OCI-LY7 (cell line): ENCODE measurements around the gene MAP3K20. TPM values are rescaled to one million over a fixed set of nuclear protein-coding genes. Genes with fewer than 3 reads are reported as not detected.
"Not testable (repeated sequence)": the region's sequence is repeated elsewhere in the genome, so short reads cannot be mapped to it uniquely, and the experiment has no call there.

Experiments
- BruUV-seq: library from RNA; stranded (reverse); fragments of 400-500 nt; replicated peaks from 2 replicates; lab custom pipeline; 2021; lab: Mats Ljungman, UMichigan
- CTCF ChIA-PET: fragments of 300-600 bp; sonication (Branson Sonifier 250); formaldehyde crosslinking; loops from one replicate; lab custom pipeline; 2022; ENCODE audit warnings: antibody characterized with exemption; ENCODE audit not compliant: unreplicated experiment; lab: Charles Lee
- POLR2A ChIA-PET: fragments of 300-600 bp; sonication (Branson Sonifier 250); formaldehyde crosslinking; loops from one replicate; lab custom pipeline; 2022; ENCODE audit warnings: antibody characterized with exemption; lab: Charles Lee
- DNase-seq: peaks from one replicate; pipeline ENCODE4 v3.0.0-alpha.2; 2015; ENCODE audit warnings: low spot score
- H2AFZ ChIP-seq: fragments of 200-600 bp; sonication (generic), shearing (Covaris generic); 2 replicates; pipeline ENCODE4 v1.6.1; 2014; ENCODE audit warnings: mild to moderate bottlenecking, antibody characterized with exemption, low read length, moderate library complexity
- H3K27ac ChIP-seq: fragments of 200-600 bp; sonication (generic); 2 replicates; pipeline ENCODE4 v1.5.1; 2014; ENCODE audit warnings: mixed run types, low read depth, mild to moderate bottlenecking, moderate library complexity, low read length, inconsistent platforms; ENCODE audit not compliant: poor library complexity, severe bottlenecking
- H3K36me3 ChIP-seq: fragments of 200-600 bp; sonication (generic); 2 replicates; pipeline ENCODE4 v1.6.1; 2014; ENCODE audit warnings: mild to moderate bottlenecking, antibody characterized with exemption, low read length, moderate library complexity, mixed read lengths; ENCODE audit not compliant: insufficient read depth
- H3K4me1 ChIP-seq: fragments of 200-600 bp; sonication (generic); 2 replicates; pipeline ENCODE4 v1.5.1; 2014; ENCODE audit warnings: mild to moderate bottlenecking, low read length; ENCODE audit not compliant: insufficient read depth, poor library complexity, severe bottlenecking
- H3K4me2 ChIP-seq: fragments of 200-600 bp; sonication (generic); 2 replicates; pipeline ENCODE4 v1.6.1; 2014; ENCODE audit warnings: mild to moderate bottlenecking, low read length
- H3K4me3 ChIP-seq: fragments of 200-600 bp; sonication (generic); 2 replicates; pipeline ENCODE4 v1.5.1; 2014; ENCODE audit warnings: mild to moderate bottlenecking, low read depth, low read length; ENCODE audit not compliant: poor library complexity, severe bottlenecking
- H3K79me2 ChIP-seq: fragments of 200-600 bp; sonication (generic); 2 replicates; pipeline ENCODE4 v1.6.1; 2016; ENCODE audit warnings: low read depth, mild to moderate bottlenecking, low read length, moderate library complexity, mixed read lengths; ENCODE audit not compliant: insufficient read depth
- H3K9me2 ChIP-seq: fragments of 200-600 bp; sonication (generic); 2 replicates; pipeline ENCODE4 v1.6.1; 2016; ENCODE audit warnings: mild to moderate bottlenecking, low read length, mixed read lengths; ENCODE audit not compliant: insufficient read depth
- H3K9me3 ChIP-seq: fragments of 200-600 bp; sonication (generic); 2 replicates; pipeline ENCODE4 v1.6.1; 2014; ENCODE audit warnings: mild to moderate bottlenecking, mixed run types, low read length, mixed read lengths
- H4K20me1 ChIP-seq: fragments of 200-600 bp; sonication (generic); 2 replicates; pipeline ENCODE4 v1.6.1; 2014; ENCODE audit warnings: mild to moderate bottlenecking, antibody characterized with exemption, low read length, moderate library complexity, mixed read lengths; ENCODE audit not compliant: insufficient read depth
- EZH2phosphoT487 ChIP-seq: fragments of 200-600 bp; sonication (generic); IDR thresholded peaks from 2 replicates; pipeline ENCODE4 v1.6.1; 2018; ENCODE audit warnings: low read depth, borderline replicate concordance, mild to moderate bottlenecking, mixed run types, antibody characterized with exemption, low read length, moderate library complexity, mixed read lengths
- intact Hi-C: fragments of 100-400 bp; cut with micrococcal nuclease; formaldehyde crosslinking; loops from one replicate; pipeline ENCODE4 v1.10.0; 2022; ENCODE audit not compliant: unreplicated experiment
- total RNA-seq, 2 experiments: library from RNA; depleted of rRNA in 1 of 2; stranded (reverse); fragments of >200 nt in 1 of 2; shearing (Covaris generic) in 1 of 2; gene quantifications; 2 replicates each; pipeline ENCODE4 v1.2.3, GENCODE V29; 2014 to 2022
- TF ChIP-seq, protein P1 (sequence below): fragments of 200-600 bp; sonication (generic); conservative IDR thresholded peaks from 2 replicates; pipeline ENCODE4 v1.5.1; 2014; ENCODE audit warnings: mild to moderate bottlenecking, antibody characterized with exemption, low read length, moderate library complexity, mixed read lengths

MAP3K20 gene
- total RNA-seq, 2 experiments from 2014 or later, result 8.2 to 17.9 TPM

DNA sequence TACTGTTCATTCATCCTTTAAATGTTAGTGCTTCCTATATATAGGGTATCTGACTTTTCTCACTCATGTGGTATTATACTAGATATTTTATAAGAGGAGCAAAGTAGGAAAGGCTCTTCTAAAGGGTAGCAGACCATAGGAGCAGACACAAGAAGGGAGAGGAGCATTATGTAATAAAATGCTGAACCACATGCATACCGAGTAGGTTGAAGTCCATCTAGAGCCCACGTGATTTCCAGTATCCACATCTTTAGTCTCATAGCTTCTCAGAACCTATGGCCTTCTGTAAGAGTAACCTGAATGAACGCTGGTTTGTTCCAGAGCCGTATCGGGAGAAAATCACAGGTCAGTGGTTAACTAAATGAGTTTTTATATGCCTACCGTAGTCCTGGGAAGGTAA is 85.9 kb downstream of the MAP3K20 start:
- no TSS peak for BruUV-seq

DNA sequence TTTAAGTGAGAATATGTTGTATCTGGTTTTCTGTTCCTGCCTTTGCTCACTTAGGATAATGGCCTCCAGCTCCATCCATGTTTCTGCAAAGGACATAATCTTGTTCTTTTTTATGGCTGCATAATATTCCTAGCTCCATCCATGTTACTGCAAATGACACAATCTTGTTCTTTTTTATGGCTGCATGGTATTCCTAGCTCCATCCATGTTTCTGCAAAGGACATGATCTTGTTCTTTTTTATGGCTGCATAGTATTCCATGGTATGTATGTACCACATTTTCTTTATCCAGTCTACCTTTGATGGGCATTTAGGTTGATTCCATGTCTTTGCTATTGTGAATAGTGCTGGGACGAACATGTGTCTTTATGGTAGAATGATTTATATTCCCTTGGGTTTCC is 87.7 kb downstream of the MAP3K20 start:
- H3K4me2 ChIP-seq, POLR2A ChIA-PET, H3K9me2 ChIP-seq, H3K79me2 ChIP-seq, H3K4me3 ChIP-seq, H3K9me3 ChIP-seq, intact Hi-C loops, H3K36me3 ChIP-seq, DNase-seq, H3K4me1 ChIP-seq, CTCF ChIA-PET, BruUV-seq, H3K27ac ChIP-seq, H2AFZ ChIP-seq, H4K20me1 ChIP-seq: not testable (repeated sequence)

More for the DNA sequence above, 85.9 kb downstream of the MAP3K20 start:
- Histone ChIP-seq H3K4me3 (no peak overlapping the region), H3K4me1 (no peaks in the 10 kb centered on the region), H3K9me2 (no peaks in the 10 kb centered on the region), H3K9me3 (no peaks in the 10 kb centered on the region), H3K79me2 (no peaks in the 10 kb centered on the region), H3K4me2 (no peak overlapping the region), H2AFZ (no peak overlapping the region), H3K36me3 (no peaks in the 10 kb centered on the region), H4K20me1 (no peaks in the 10 kb centered on the region), H3K27ac (no peak overlapping the region)
- intact Hi-C loops, result no loop called here
- TF ChIP-seq, protein P1, sequence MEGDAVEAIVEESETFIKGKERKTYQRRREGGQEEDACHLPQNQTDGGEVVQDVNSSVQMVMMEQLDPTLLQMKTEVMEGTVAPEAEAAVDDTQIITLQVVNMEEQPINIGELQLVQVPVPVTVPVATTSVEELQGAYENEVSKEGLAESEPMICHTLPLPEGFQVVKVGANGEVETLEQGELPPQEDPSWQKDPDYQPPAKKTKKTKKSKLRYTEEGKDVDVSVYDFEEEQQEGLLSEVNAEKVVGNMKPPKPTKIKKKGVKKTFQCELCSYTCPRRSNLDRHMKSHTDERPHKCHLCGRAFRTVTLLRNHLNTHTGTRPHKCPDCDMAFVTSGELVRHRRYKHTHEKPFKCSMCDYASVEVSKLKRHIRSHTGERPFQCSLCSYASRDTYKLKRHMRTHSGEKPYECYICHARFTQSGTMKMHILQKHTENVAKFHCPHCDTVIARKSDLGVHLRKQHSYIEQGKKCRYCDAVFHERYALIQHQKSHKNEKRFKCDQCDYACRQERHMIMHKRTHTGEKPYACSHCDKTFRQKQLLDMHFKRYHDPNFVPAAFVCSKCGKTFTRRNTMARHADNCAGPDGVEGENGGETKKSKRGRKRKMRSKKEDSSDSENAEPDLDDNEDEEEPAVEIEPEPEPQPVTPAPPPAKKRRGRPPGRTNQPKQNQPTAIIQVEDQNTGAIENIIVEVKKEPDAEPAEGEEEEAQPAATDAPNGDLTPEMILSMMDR, result no peak
- TF ChIP-seq EZH2phosphoT487, result no peak
- ChIA-PET POLR2A (no interaction called here), CTCF (no interaction called here)
- DNase-seq, result no peak

DNA sequence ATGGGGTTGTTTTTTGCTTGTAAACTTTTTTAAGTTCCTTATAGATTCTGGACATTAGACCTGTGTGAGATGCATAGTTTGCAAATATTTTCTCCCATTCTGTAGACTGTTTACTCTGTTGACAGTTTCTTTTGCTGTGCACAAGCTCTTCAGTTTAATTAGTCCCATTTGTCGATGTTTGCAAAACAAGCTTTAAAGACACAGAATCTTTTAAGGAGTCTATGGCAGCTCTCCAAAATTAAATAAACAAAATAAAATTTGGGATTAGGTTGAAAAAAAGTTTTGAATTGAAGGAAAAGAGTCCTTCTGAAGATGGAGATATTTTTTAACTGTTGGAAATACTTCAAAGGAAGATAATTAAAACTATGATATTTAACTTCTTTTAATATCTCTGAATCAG is 88.8 kb downstream of the MAP3K20 start:
- no peak for DNase-seq
- H3K4me2 ChIP-seq, result no peak overlapping the region
- H3K9me3 ChIP-seq, result no peaks in the 10 kb centered on the region
- H2AFZ ChIP-seq, result no peak overlapping the region
- H3K27ac ChIP-seq, result no peak overlapping the region
- no peaks in the 10 kb centered on the region for H3K36me3 ChIP-seq
- H3K4me3 ChIP-seq, result no peak overlapping the region
- ChIA-PET POLR2A (no interaction called here), CTCF (no interaction called here)
- H3K79me2 ChIP-seq, result no peaks in the 10 kb centered on the region
- BruUV-seq, result no TSS peak
- no peaks in the 10 kb centered on the region for H3K9me2 ChIP-seq
- no peaks in the 10 kb centered on the region for H4K20me1 ChIP-seq
- TF ChIP-seq, protein P1, result no peak
- no peak for TF ChIP-seq EZH2phosphoT487
- intact Hi-C loops, result no loop called here
- no peaks in the 10 kb centered on the region for H3K4me1 ChIP-seq
